ENCODE measurements around the gene PGAP3. TPM values are rescaled to one million over a fixed set of nuclear protein-coding genes. Genes with fewer than 3 reads are reported as not detected.

The PGAP3 gene
- total RNA-seq, 1 donor from 2014 or later = 3.9 TPM

DNA sequence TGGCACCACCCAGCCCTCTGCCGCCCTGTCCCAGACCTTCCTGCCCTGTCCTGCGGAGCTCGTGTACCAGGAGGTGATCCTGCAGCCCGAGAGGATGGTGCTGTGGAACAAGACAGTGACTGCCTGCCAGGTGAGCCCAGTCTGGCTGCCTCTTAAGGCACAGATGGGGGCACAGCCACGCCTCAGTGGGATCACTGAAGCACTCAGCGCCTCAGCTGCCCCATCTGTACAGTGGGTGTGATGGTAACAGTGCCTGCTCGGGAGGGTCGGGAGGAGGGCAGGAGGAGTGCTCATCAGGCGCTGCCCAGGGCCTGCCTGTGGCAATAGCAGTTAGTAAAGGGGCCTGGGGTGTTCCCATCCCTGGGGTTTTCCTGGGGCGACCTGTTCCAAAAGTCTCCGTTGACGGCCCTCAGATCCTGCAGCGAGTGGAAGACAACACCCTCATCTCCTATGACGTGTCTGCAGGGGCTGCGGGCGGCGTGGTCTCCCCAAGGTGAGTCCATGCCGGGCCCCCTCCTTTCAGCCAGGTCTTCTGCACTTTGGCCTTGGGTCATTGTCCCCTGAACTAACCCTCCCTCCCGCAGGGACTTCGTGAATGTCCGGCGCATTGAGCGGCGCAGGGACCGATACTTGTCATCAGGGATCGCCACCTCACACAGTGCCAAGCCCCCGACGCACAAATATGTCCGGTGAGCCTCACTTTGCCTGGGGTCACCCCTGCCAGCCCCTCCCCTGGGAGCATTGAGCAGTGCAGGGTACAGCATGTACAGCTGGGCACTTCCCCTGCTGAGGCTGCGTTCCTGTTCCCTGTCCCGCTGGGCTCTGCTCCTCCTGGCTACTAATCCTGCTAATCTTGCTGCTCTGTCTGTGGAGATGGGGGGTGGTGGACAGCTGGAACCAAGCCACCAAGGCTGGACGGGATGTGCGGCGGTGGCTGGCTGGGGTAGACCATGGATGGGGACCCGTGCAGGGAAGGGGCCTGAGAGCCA, 27.2 kb downstream of the PGAP3 start:
- DNase-seq (ENCODE audit: low read depth in 2 of 2) = peak in 1 of 2 donors; percentile 26

DNA sequence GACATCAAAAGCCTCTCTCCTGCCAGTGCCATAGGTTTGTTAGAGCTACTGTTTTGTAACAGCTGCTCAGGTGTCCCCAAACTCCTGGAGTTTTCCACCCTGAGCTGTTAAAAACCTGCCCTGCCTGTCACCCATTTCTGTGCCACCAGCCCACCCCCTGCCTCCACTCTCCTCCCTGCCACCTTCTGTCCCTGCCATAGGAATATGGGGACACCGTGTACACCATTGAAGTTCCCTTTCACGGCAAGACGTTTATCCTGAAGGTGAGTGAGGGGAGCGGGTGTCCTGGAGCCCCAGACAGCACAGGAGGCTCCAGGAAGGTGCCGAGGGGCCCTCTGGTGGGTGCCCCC, 27.9 kb downstream of the PGAP3 start:
- no peak for DNase-seq (ENCODE audit: low read depth in 2 of 2)

DNA sequence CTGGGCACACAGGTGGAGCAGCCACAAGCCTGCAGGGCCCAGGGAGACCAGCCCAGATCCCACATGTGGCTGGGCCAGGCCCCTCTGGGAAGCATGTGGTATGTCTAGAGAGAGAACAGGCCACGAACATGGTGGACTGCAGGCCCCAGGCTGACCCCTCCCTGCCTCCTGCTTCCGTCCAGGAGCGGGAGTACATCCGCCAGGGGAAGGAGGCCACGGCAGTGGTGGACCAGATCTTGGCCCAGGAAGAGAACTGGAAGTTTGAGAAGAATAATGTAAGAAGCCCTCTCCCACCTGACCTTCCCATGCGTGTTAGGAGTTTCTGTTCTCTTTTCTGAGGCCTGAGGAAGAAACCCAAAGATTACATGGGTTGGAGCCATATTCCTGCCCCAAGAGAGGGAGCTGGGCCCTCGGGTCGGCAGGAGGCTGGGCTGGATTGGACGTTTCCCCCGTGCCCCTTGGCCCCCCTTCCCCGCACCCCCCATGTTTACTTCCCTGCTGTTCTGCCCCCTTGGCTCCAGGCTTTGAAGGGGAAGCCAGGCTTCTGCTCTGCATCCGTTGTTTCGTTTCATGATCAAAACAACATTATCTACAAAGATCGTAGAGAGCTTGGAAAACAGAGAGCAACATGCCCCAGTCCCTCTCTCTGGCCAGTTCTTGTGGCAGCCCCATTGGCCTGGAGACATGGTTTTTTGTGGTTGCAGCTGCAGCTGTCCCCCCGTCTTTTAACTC, 28.4 kb downstream of the PGAP3 start:
- peak; percentile 86 to 88 for DNase-seq (ENCODE audit: low read depth in 2 of 2)

DNA sequence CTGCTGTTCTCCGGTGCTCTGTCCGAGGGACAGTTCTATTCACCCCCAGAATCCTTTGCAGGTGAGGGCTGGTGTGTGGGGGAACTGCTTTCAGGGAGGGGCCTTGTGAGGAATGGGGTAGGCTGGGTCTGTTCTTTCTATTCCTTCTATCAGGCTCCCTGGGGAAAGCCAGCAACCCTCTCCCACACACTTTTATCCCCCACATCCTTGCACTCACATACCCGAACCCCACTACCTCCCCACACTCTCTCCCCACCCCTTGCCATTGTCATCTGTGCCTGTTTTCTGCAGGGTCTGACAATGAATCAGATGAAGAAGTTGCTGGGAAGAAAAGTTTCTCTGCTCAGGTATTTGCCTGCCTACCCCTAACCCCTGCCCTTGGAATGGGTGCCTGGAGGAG, 29.1 kb downstream of the PGAP3 start:
- DNase-seq (ENCODE audit: low read depth in 2 of 2) = no peak

DNA sequence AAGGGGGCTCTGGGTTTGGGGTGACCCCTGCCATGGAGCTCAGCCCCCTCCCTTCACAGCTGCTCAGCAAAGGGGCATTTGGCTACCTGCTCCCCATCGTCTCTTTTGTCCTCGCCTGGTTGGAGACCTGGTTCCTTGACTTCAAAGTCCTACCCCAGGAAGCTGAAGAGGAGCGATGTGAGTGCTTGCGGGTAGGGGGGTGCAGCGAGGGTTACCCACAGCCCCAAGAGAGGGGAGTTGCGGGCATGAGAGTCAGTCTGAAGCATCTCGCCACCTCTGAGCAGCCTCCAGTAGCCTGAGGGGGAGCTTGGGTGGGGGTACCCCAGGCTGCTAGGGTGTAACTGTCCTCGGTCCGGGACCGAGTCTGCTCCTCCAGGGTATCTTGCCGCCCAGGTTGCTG, 29.5 kb downstream of the PGAP3 start:
- no peak for DNase-seq (ENCODE audit: low read depth in 2 of 2)

DNA sequence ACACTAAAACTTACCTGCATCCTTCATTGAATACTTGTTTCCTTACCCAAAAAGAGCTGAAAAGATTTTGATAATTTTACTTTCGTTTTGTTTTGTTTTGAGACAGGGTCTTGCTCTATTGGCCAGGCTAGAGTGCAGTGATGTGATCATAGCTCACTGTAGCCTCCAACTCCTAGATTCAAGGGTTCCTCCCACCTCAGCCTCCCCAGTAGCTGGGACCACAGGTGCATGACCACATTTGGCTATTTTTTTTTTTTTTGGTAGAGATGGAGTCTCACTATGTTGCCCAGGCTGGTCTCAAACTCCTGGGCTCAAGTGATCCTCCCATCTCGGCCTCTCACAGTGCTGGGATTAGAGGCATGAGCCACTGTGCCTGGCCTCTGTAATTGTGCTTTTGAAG, 32.8 kb downstream of the PGAP3 start:
- DNase-seq (ENCODE audit: low read depth in 2 of 2) = no peak

DNA sequence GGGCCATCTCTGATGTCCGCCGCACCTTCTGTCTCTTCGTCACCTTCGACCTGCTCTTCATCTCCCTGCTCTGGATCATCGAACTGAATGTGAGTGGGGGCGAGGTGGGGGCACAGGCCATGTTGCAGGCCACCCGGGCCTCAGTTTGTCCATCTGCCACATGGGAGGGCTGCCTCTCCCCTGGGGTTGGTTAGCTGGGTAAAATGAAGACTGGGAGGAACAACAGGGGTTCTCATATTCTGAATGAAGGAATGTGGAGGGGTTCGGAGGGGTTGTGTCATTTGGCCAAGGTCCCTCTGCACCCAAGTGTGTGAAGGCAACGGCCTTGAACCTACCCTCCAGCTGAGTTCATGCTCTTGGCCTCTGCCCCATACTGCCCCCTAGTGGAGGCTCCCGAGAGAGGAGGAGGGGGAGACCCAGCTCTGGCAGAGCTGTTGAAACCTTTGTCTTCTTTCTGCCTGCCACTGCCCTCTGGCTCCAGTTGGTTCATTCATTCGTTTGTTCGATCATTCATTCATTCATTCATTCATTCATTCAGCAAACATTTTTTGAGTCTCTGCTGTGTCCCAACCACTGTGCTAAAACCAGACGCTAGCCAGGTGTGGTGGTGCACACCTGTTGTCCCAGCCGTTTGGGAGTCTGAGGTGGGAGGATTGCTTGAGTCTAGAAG, 34.1 kb downstream of the PGAP3 start:
- DNase-seq (ENCODE audit: low read depth in 2 of 2) = peak in 1 of 2 donors; percentile 49

DNA sequence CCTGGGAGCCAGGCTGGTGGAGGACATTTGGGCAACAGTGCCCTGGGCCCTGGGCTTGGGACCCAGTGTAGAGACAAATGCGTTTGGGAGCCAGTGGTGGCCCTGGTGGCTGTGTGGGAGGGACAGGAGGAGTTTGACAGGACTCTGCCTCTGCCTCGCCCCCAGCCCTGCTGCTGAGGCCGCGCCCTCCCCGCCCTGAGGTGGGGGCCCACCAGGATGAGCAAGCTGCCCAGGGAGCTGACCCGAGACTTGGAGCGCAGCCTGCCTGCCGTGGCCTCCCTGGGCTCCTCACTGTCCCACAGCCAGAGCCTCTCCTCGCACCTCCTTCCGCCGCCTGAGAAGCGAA, 34.6 kb downstream of the PGAP3 start:
- DNase-seq (ENCODE audit: low read depth in 2 of 2) = no peak

DNA sequence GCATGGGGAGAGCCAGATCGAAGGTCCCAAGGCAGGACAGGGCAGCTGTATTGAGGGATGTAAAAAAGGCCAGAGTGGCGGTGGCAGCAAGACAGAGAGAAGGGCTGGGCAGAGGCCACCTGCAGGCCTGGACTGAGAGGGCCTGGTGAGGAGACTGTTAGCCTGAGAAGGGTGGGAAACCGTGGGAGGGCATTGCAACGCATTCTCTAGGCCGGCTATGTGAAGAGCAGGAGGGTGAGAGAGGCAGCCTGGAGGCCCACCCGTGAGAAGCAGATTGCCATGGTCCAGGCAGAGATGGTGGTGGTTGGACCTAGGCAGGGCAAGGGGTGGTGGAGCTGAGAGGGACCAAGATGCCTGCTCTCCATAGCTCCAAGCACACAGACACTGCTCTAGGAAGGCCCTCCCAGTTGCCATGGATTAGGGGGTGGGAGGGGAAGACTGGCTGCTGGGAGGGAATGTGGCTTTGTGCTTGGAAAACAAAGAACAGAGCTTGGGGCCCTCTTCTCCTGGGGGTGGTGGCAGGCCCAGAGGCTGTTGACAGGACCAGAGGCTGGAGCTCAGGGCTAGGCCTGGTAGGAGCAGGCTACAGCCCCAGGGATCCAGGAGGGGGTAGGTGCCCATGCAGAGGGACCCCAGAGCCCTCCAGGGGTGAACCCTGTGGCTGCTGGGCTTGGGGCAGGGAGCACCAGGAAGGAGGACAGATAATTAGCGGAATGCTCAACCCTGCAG, 35.1 kb downstream of the PGAP3 start:
- DNase-seq (ENCODE audit: low read depth in 2 of 2) = no peak

DNA sequence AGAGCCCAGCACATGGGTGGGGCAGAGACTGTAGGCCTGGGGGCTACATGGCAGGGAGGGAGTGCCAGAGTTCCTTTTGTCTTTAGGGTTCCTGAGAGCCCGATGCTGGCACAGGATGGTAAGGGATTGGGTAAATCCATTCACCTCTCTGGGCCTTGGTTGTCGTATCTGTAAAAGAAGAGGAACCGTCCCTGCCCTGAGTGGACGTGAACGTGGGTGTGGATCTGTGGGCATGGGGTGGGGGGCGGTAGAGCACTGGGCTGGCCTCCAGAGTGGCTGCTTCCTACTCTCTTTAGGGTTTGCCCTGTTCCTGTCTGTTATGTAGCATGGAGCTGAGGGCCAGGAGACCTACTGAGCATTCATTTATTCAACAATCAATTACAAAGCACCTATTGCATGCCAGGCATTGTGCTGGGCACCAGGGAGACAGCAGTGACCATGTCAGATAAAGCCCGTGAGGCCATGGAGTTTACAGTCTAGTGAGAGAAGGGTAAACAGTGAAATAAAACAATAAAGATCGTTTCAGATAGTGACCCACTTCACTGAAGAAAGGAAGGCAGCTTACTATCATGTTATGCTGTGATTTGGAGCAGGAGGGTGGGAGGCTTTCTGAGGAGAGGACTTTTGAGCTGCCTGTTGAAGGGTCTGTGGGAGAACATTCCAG, 35.8 kb downstream of the PGAP3 start:
- no peak for DNase-seq (ENCODE audit: low read depth in 2 of 2)

DNA sequence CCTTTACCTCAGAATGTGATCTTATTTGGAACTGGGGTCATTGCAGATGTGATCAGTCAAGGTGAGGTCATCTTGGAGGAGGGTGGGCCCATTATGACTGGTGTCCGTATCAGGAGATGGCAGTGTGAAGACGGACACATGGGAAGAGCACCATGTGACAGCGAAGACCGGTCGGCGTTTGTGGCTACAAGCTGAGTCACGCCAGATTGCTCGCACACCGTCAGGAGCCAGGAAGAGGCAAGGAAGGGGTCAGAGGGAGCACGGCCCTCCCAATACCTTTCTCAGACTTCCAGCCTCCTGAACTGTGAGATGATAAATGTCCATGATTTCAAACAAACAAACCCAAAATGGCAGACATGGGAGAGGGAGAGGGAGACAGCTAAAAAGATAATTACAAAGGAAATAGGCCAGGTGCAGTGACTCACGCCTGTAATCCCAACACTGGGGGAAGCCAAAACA, 37.7 kb downstream of the PGAP3 start:
- no peak for DNase-seq (ENCODE audit: low read depth in 2 of 2)

DNA sequence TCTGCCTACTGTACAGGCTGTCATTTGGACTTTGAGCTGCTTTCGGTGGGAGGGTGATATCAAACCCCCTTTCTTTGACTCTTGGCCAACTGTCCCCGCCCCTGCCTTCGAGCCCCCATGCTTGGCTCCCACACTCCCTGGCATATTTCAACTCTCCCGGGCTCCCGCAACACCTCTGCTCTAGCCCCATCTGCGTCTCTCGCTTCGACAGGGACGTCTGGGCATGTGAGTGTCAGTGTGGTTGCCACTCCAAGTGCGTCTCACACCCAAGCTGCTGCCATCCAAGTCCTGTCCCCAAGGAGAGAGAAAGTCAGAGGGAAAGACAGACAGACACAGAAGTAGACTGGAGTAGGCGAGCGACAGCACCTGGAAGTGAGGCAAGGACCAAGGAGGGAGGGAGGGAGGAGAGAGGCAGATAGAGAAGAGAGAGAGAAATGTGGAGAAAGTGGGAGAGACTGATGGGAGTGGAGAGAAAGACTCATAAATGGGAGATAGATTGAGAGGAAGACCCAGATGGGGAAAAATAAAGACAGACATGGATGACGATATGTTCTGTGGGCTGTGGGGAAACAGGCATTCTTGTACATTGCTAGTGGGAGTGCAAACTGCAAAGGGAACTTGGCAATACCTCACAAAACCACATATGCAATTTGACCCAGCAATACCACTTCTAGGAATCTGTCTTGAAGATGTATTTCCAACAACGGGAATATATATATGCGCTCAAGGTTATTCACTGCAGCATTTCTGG, 39.1 kb downstream of the PGAP3 start:
- DNase-seq (ENCODE audit: low read depth in 2 of 2) = no peak

DNA sequence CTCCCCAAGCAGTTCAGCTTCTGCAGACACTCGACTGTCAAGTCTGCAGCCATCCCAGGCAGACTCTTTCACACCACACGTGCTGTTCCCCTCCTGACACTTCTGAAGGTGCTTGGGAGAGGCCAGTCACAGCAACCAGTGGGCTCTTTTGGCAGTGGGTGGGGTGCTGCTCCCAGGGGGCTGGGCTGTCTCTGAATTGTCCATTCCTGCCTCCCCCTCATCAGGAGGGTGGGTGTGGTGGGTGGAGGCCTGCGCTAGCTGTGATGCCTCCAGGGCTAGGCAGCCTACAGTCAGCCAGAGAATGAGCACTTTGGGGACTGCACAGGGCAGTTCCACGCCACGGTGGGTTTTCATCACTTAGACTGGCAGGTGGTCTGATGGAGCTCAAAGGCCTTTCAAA, 40.6 kb downstream of the PGAP3 start:
- no peak for DNase-seq (ENCODE audit: low read depth in 2 of 2)

DNA sequence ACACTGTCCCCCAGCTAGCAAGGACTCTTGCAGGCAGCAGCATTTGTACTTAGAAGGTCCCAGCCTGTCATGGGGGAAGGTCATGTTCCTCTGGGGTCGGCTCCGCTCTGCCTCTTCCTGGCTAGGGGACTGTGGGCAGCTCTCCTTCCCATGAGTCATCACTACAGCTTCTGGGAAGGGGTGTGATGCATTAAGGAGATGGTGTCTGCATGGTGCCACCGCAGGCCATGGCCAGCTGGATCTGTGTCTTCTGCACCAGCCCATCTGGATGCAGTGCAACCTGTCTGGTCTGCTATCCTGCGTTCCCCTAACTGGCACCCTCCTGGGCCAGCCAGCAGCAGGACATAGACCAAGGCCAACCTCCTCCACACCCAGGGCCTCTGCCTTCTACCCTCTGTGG, 44.6 kb downstream of the PGAP3 start:
- DNase-seq (ENCODE audit: low read depth in 2 of 2) = no peak

DNA sequence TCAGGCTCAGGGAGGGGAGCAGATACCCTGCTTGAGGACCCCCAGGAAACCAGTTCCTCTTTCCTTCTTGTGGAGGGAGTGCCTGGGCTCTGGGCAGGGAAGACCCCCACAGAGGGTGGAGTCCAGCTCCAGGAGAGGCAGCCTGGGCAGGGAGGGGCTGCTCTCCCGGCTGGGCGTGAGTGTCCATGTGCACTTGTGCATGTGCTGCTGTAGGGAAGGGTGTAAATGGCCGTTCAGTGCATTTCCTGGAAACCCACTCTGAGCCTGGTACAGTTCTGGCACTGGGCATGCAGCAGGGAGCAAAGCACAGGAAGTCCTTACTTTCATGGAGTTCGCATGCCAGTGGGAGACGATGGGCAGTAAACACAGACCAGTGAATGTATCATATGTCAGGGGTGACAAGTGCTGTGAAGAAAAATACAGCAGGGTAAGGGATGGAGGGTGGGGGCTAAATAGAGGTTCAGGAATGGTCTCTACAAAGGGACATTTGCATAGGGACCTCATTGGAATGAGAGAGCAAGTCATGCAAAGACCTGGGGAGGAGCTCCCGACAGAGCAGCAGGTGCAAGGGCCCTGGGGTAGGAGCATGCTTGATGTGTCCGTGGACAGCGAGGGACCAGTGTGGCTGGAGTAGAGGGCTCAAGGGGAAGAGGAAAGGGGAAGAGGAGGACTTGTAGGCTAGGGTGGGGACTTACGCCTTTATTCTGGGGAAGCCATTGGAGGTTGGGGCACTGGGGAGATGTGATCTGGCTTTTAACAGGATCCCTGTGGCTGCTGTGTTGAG, 45.4 kb downstream of the PGAP3 start:
- no peak for DNase-seq (ENCODE audit: low read depth in 2 of 2)

DNA sequence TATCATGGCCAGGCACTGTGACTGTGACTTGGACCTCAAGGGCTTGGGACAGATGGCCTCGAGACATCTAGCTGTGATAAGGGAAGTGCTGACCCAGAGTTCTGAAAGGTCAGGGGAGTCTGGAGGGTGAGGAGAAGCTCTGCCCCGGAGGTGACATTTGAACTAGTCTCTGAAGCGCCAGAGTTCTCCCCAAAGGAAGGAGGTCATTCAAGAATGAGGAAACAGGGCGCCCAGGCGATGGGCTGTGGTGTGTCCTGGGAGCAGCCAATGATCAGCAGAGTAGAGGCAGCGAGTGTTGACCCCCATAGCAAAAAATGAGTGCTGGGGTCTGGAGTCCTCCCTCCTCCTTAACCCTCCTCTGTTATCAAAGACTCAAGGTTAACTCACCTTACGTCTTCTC, 46.0 kb downstream of the PGAP3 start:
- no peak for DNase-seq (ENCODE audit: low read depth in 2 of 2)

DNA sequence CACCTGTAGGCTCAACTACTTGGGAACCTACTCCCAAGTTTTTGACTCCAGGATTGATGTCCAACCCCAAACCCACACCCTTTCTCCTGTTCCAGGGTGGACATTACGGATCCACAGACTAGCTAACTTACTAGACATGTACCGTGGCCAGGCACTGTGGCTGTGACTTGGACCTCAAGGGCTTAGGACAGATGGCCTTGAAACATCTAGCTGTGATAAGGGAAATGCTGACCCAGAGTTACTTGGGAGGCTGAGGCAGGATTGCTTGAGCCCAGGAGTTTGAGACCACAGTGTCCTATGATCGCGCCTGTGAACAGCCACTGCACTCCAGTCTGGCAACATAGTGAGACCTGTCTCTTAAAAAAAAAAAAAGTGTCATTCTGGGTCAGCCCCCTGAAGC, 46.8 kb downstream of the PGAP3 start:
- DNase-seq (ENCODE audit: low read depth in 2 of 2) = no peak

DNA sequence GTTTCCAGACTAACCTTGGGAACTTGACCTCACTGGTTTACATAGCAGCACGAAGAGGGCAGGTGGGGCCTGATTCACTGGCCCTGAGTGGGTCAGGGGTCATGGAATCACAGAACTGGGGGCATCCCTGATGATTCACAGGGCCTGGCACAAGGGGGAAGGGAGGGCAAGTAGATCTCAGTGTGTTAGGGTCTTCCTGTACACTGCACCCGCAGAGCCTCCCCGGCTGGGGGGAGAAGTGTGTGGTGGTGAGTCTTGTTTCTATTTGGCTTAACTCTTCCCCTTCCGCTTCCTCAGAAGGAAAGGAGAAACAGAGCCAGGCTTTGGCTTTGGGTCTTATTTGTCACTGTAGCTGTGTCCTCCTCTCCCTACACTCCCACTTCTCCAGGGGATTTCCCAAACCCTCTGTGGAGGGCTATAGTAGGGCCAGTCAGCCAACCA, 47.2 kb downstream of the PGAP3 start:
- DNase-seq (ENCODE audit: low read depth in 2 of 2) = no peak
